Esophagus squamous epithelium (tissue), 4 donors: ENCODE results near the gene CLDN17.

Experiments used
- CTCF ChIP-seq, 6 experiments: fragments of 450-650 bp in 4 of 6; fragments of 200-600 bp in 2 of 6; sonication (generic) in 2 of 6; IDR thresholded peaks; one replicate each; pipeline ENCODE4 v1.5.1; 2016 to 2019; ENCODE audit warnings: antibody characterized with exemption in 6 of 6, mild to moderate bottlenecking in 4 of 6, moderate library complexity in 4 of 6
- POLR2A ChIP-seq, 4 donors: fragments of 450-650 bp; IDR thresholded peaks; one replicate each; pipeline ENCODE4 v1.6.1; 2017; ENCODE audit warnings: antibody characterized with exemption in 4 of 4, mild to moderate bottlenecking in 4 of 4, moderate library complexity in 3 of 4

- TF ChIP-seq CTCF (IDR thresholded peaks at IDR 0.05) (no peak), POLR2A (IDR thresholded peaks at IDR 0.05) (no peak)
These were observed 1.8 kb downstream of the CLDN17 start for GRCh38 chr21:30164796-30165195.
